ENCODE measurements around the gene TF.

TF gene

DNA sequence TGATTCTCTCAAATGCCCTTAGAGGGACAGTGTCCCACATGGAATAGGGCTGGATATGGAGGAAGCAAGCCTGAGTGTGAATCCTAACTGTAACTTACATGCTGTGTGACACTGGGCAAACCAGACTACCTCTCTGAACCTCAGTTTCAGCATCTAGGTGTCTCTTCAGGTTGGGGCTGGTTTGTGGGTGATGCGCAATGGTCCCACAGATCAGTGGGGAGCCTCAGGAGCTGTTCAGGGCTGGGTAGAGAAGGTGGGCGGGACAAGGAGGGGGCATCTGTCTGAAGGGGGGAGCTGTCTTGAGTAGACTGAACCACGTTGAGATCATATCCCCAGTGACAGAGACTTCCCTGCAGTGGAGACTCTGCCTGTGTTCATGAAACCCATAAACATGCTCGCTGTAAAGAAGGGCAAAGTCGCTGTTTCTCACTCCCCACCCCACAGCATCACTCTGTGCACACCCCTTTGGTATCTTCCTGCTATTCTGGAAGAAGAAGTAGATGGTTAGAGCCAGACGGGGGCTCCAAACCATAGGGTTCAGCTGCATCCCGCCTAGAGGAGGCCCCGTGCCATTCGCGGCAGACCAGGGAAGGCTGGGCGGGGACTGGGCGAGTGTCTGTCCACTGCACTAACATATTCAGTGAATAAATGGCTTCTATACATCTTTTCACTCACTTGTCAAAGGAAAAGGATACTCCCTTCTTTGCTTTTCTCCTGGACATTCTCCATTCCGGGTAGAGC, 87.9 kb downstream of the TF start:
- Histone ChIP-seq H3K27me3 (replicated peaks; ENCODE audit: control insufficient read depth, insufficient read depth, low read length, poor library complexity, severe bottlenecking) (no peaks in the 10 kb centered on the region), H3K4me1 (ENCODE audit: control insufficient read depth, insufficient read depth, low read length, poor library complexity, severe bottlenecking) (no peaks in the 10 kb centered on the region), H3K9me3 (ENCODE audit: control insufficient read depth, low read length) (no peaks in the 10 kb centered on the region), H3K4me3 (ENCODE audit: insufficient read depth, low read depth, low read length, poor library complexity, severe bottlenecking) (no peak overlapping the region), H3K27ac (ENCODE audit: insufficient read depth, low read length, poor library complexity, severe bottlenecking) (no peak overlapping the region), H3K36me3 (ENCODE audit: control insufficient read depth, insufficient read depth, low read length) (no peaks in the 10 kb centered on the region)
- DNase-seq = no peak

DNA sequence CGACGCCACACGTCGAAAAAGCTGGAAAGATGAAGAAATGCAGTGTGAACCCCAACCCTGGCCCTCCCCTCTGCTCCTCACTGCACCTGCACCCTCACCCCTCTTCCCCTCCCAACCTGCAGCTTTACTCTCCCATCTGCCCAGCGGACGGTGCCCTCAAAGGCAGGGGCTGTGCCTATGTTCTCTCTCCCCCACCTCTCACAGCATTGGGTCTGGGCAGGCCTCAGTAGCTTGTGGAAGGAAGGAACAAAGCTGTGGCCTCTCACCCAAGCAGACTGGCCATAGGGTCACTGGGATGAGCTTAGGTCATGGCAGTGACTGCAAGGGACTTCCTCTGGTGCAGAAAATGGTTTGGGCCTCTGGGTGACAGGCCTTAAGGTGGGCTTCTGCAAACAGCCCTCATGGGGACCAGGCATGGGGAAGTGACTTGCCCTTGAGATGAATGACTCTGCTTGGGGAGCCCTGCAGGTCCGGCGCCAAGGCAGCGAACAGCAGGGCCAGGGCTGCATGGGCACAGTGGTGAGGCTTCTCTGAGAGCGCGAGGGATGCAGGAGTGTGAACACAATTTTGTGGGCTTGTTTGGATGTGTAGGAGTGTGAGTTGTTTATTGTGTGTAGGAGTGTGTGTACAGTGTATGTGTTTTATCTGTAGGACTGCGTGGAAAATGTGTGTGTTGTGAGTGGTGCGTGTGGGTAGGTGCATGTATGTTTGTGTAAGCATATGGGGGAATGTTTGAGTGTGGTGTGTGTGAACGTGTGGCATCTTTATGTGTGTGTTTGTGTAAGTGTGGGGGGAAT, 88.6 kb downstream of the TF start:
- Histone ChIP-seq H3K36me3 (ENCODE audit: control insufficient read depth, insufficient read depth, low read length) (no peaks in the 10 kb centered on the region), H3K4me3 (ENCODE audit: insufficient read depth, low read depth, low read length, poor library complexity, severe bottlenecking) (no peak overlapping the region), H3K27me3 (replicated peaks; ENCODE audit: control insufficient read depth, insufficient read depth, low read length, poor library complexity, severe bottlenecking) (no peaks in the 10 kb centered on the region), H3K27ac (ENCODE audit: insufficient read depth, low read length, poor library complexity, severe bottlenecking) (no peak overlapping the region), H3K9me3 (ENCODE audit: control insufficient read depth, low read length) (no peaks in the 10 kb centered on the region), H3K4me1 (ENCODE audit: control insufficient read depth, insufficient read depth, low read length, poor library complexity, severe bottlenecking) (no peaks in the 10 kb centered on the region)
- no peak for DNase-seq

DNA sequence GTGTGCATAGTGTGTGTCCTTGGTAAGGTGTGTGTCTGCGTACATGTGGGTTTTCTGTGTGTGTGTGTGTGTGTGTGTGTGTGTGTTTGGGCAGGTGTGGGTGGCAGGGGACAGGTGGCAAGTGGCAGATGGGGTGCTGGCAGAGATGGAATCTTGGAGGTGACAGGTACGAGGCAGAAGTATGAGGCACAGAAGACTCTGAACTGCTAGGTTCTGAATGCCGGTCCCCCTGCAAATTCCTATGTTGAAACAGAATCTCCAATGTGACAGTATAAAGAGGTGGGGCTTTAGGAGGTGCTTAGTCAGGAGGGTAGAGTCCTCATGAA, 89.2 kb downstream of the TF start:
- Histone ChIP-seq H3K9me3 (ENCODE audit: control insufficient read depth, low read length) (no peaks in the 10 kb centered on the region), H3K36me3 (ENCODE audit: control insufficient read depth, insufficient read depth, low read length) (no peaks in the 10 kb centered on the region), H3K27ac (ENCODE audit: insufficient read depth, low read length, poor library complexity, severe bottlenecking) (no peak overlapping the region), H3K4me1 (ENCODE audit: control insufficient read depth, insufficient read depth, low read length, poor library complexity, severe bottlenecking) (no peaks in the 10 kb centered on the region), H3K27me3 (replicated peaks; ENCODE audit: control insufficient read depth, insufficient read depth, low read length, poor library complexity, severe bottlenecking) (no peaks in the 10 kb centered on the region), H3K4me3 (ENCODE audit: insufficient read depth, low read depth, low read length, poor library complexity, severe bottlenecking) (no peak overlapping the region)
- DNase-seq = no peak

DNA sequence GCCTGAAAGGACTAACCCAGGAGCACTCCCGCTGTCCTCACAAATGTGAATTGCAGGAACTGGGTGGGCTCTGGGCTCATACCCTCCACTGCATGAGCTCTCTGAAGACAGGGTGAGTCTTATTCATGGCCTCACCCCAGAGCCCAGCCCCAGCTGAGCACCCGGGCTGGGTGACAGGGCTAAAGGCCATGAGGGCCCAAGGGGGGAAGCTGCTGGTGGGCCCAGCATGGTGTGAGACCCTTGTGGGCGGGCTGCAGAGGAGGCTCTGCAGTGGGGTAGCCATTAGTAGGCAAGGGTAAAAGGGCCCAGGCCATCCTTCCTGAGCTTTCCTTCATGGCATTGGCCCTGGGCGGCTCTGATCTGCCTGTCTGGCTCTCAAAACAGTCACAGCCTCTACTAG, 89.8 kb downstream of the TF start:
- H3K4me3 ChIP-seq (ENCODE audit: insufficient read depth, low read depth, low read length, poor library complexity, severe bottlenecking) = no peak overlapping the region
- H3K4me1 ChIP-seq (ENCODE audit: control insufficient read depth, insufficient read depth, low read length, poor library complexity, severe bottlenecking) = no peaks in the 10 kb centered on the region
- no peak for DNase-seq
- H3K27ac ChIP-seq (ENCODE audit: insufficient read depth, low read length, poor library complexity, severe bottlenecking) = no peak overlapping the region
- H3K9me3 ChIP-seq (ENCODE audit: control insufficient read depth, low read length) = no peaks in the 10 kb centered on the region
- no peaks in the 10 kb centered on the region for H3K27me3 ChIP-seq (replicated peaks; ENCODE audit: control insufficient read depth, insufficient read depth, low read length, poor library complexity, severe bottlenecking)
- H3K36me3 ChIP-seq (ENCODE audit: control insufficient read depth, insufficient read depth, low read length) = no peaks in the 10 kb centered on the region

DNA sequence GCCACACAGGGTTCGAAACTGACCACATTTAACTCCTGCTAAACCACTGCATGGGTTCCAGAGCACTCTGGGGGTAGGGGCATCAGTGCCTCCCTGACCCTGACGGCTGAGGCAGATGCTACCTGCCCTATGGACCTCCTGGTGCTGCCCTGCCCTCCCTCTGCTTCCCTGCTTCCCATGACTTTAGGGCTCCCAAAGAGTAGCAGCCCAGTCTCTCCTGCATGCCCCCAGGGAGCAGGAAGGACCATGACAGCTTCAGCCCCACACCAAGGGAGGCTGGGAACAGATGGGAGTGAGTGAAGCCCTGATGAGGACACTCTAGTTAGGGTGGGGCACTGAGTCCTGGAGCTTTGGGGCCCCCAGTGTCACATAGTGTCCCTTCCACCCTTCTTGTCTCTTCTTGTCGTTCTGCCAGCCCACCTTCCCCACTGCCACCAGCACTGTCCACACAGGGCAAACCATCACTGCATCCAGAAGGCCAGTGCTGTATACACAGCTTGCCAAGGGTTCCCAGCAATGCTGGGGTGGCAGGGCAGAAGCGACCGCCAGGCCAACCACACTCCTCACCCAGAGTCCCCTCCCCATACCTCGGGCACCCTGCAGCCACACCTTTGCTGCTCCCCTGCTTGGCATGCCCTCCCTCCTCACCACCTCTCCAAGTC, 90.4 kb downstream of the TF start:
- no peaks in the 10 kb centered on the region for H3K9me3 ChIP-seq (ENCODE audit: control insufficient read depth, low read length)
- H3K4me3 ChIP-seq (ENCODE audit: insufficient read depth, low read depth, low read length, poor library complexity, severe bottlenecking) = no peak overlapping the region
- no peaks in the 10 kb centered on the region for H3K27me3 ChIP-seq (replicated peaks; ENCODE audit: control insufficient read depth, insufficient read depth, low read length, poor library complexity, severe bottlenecking)
- DNase-seq = no peak
- no peaks in the 10 kb centered on the region for H3K36me3 ChIP-seq (ENCODE audit: control insufficient read depth, insufficient read depth, low read length)
- H3K27ac ChIP-seq (ENCODE audit: insufficient read depth, low read length, poor library complexity, severe bottlenecking) = no peak overlapping the region
- H3K4me1 ChIP-seq (ENCODE audit: control insufficient read depth, insufficient read depth, low read length, poor library complexity, severe bottlenecking) = no peaks in the 10 kb centered on the region

DNA sequence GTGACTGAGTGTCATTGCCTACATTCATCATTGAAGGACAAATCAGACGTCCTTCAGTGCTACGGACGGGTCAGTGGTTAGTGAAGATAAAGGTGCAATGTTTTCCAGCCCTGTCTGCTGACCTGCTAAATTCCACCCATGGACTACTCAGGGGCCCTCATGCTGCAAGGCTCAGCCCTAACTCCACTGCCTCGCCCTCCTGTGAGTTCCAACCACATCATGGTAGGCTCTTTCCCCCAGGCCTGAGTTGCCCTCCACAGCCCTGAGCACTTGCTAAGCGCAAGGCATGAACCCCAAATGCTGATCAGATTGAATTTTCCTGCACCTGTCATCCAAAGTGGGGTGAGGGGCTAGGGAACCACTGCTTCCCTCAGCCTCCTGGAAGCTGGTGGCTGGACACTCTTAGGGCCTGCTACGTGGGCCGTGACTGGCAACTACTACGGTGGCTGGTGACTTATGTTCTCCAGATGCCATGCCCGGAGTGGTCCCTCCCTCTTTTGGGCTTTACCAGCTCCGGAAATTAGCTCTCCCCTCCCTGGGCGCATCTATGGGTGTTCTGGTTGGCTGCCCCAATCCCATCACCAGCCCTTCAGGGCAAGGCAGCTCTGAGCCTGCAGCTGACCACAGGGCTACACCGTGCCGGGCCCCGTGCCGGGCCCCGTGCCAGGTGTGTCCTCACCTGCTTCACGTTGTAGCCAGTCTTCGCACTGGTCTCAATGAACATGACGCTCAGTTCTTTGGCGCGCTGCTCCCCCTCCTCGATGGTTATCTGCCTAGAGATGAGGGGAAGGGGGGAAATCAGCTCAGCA, 91.5 kb downstream of the TF start:
- Histone ChIP-seq H3K27ac (ENCODE audit: insufficient read depth, low read length, poor library complexity, severe bottlenecking) (no peak overlapping the region), H3K36me3 (ENCODE audit: control insufficient read depth, insufficient read depth, low read length) (no peaks in the 10 kb centered on the region), H3K27me3 (replicated peaks; ENCODE audit: control insufficient read depth, insufficient read depth, low read length, poor library complexity, severe bottlenecking) (no peaks in the 10 kb centered on the region), H3K4me1 (ENCODE audit: control insufficient read depth, insufficient read depth, low read length, poor library complexity, severe bottlenecking) (no peaks in the 10 kb centered on the region), H3K4me3 (ENCODE audit: insufficient read depth, low read depth, low read length, poor library complexity, severe bottlenecking) (no peak overlapping the region), H3K9me3 (ENCODE audit: control insufficient read depth, low read length) (no peaks in the 10 kb centered on the region)
- no peak for DNase-seq

DNA sequence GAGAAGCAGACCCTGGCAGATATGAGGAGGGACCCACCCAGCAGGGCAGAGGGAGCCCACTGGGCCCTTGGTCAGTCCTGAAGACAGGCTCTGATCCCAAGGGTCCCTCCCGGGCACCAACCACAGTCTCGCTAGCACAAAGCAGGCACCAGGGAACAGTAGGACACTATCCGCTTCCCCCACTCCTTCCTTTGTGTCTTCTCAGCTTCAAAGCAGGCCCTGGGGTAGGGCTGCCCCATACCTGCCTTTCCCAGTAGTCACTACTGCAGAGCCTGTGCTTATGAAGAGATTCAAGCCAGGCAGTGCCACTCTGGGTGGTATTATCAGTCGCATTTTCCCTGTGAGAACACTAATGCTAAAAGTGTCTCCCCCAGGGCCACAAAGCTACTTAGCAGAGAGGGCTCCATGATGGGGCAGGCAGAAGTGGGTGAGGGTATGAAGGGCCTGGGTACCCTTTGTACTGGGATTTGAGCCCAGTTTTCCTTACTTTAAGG, 92.2 kb downstream of the TF start:
- H3K27me3 ChIP-seq (replicated peaks; ENCODE audit: control insufficient read depth, insufficient read depth, low read length, poor library complexity, severe bottlenecking) = no peaks in the 10 kb centered on the region
- DNase-seq = no peak
- H3K9me3 ChIP-seq (ENCODE audit: control insufficient read depth, low read length) = no peaks in the 10 kb centered on the region
- no peaks in the 10 kb centered on the region for H3K36me3 ChIP-seq (ENCODE audit: control insufficient read depth, insufficient read depth, low read length)
- H3K4me1 ChIP-seq (ENCODE audit: control insufficient read depth, insufficient read depth, low read length, poor library complexity, severe bottlenecking) = no peaks in the 10 kb centered on the region
- H3K27ac ChIP-seq (ENCODE audit: insufficient read depth, low read length, poor library complexity, severe bottlenecking) = no peak overlapping the region
- H3K4me3 ChIP-seq (ENCODE audit: insufficient read depth, low read depth, low read length, poor library complexity, severe bottlenecking) = no peak overlapping the region

DNA sequence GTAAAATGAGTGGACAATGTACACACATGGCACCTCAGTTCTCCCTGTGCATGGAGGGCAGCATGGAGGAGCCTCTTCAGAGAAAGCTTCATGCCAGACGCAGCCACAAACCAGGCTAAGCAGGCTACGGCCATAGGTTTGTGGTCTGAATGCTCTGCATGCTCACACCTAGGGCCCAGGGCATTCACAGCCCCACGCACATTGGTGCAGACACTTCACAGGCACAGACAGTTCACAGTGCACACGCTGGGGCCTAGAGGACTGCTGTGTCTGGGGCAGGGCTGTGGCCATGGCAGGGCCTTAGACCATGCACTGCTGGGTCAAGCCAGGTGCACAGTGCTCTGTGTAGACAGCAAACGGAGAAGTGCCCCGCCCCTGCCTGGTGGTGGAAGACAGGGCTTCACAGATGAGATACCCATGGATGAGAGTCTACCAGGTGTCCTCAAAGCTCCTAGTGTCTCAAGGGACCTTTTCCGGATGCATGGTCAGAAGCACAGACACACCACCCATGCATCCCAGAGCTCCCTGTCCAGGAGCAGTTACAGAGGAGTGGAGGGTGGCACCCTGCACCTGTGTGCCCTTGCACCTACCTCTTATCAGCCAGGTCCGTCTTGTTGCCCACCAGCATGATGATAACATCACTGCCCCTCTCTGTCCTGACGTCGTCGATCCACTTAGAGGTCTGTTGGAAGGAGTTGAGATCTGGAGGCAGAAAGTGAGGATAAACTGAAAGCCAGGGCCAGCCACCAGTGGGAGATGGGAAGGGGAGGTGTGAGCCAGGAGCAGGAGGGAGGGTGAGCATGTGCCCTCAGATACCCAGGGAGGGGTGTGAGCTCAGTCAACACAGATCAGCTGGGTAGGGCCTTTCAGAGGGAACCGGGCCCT, 93.0 kb downstream of the TF start:
- no peak overlapping the region for H3K27ac ChIP-seq (ENCODE audit: insufficient read depth, low read length, poor library complexity, severe bottlenecking)
- no peaks in the 10 kb centered on the region for H3K9me3 ChIP-seq (ENCODE audit: control insufficient read depth, low read length)
- no peak for DNase-seq
- H3K4me1 ChIP-seq (ENCODE audit: control insufficient read depth, insufficient read depth, low read length, poor library complexity, severe bottlenecking) = no peaks in the 10 kb centered on the region
- H3K4me3 ChIP-seq (ENCODE audit: insufficient read depth, low read depth, low read length, poor library complexity, severe bottlenecking) = no peak overlapping the region
- H3K36me3 ChIP-seq (ENCODE audit: control insufficient read depth, insufficient read depth, low read length) = no peaks in the 10 kb centered on the region
- no peaks in the 10 kb centered on the region for H3K27me3 ChIP-seq (replicated peaks; ENCODE audit: control insufficient read depth, insufficient read depth, low read length, poor library complexity, severe bottlenecking)

DNA sequence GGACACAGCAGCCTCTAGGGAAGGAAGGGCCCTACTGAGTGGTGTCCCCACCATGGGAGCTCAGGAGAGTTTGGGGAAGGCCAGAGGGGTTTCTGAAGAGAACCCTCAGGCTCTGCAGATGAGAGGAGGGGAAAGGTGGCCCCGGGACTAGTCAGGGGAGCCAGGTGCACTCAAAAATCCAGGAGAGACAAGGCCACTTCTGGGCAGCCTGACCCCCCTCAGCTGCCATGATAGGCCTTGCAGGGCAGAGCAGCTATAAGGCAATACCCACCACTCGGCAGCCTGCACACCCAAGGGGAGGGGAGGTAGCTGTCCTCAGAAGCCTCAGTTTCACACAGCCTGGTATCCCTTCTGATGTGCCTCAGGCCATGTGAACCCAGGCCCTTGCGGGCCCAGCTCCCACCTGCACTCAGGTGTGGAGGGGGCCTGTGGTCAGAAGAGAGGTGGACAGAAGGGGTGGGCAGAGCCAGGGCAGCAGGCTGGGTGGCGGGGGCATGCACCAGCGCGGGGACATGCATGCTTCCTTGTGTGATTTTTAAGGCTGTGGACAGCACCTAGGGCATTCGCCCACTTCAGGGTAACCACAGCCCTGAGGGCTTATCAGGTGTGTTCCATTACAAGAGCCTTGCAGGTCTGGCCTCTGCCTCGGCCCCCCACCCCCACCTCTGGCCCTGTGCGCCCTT, 94.0 kb downstream of the TF start:
- no peak for DNase-seq
- no peak overlapping the region for H3K4me3 ChIP-seq (ENCODE audit: insufficient read depth, low read depth, low read length, poor library complexity, severe bottlenecking)
- H3K27ac ChIP-seq (ENCODE audit: insufficient read depth, low read length, poor library complexity, severe bottlenecking) = no peak overlapping the region
- no peaks in the 10 kb centered on the region for H3K4me1 ChIP-seq (ENCODE audit: control insufficient read depth, insufficient read depth, low read length, poor library complexity, severe bottlenecking)
- H3K36me3 ChIP-seq (ENCODE audit: control insufficient read depth, insufficient read depth, low read length) = no peaks in the 10 kb centered on the region
- H3K9me3 ChIP-seq (ENCODE audit: control insufficient read depth, low read length) = no peaks in the 10 kb centered on the region
- no peaks in the 10 kb centered on the region for H3K27me3 ChIP-seq (replicated peaks; ENCODE audit: control insufficient read depth, insufficient read depth, low read length, poor library complexity, severe bottlenecking)

All from effector memory CD4-positive, alpha-beta T cell (primary cell).